ENCODE measurements around the gene PTPRD. TPM values are rescaled to one million over a fixed set of nuclear protein-coding genes. Genes with fewer than 3 reads are reported as not detected.

The PTPRD gene
- total RNA-seq, 1 donor from 2014 or later = 136 TPM

GRCh38 chr9:8382777-8383527, 2229.8 kb downstream of the PTPRD start:
- Histone ChIP-seq H3K9ac (no peak overlapping the region), H3K36me3 (no peaks in the 10 kb centered on the region), H3K4me3 (no peak overlapping the region), H3K4me1 (peaks cover 5% of the 10 kb centered on the region), H3F3A (ENCODE audit: low read depth) (no peaks in the 10 kb centered on the region), H2AFZ (replicated peaks) (no peak overlapping the region), H3K9me3 (ENCODE audit: low read depth) (no peaks in the 10 kb centered on the region), H3K27me3 (no peaks in the 10 kb centered on the region), H3K4me2 (no peak overlapping the region), H4K20me1 (ENCODE audit: low read depth) (no peaks in the 10 kb centered on the region), H3K79me2 (ENCODE audit: low read depth) (no peaks in the 10 kb centered on the region), H3K27ac (no peak overlapping the region)
- no peak overlapping the region for H3K4me3 Mint-ChIP-seq
- H3K27me3 Mint-ChIP-seq (ENCODE audit: insufficient read depth, low read depth) = no peaks in the 10 kb centered on the region
- peaks cover 20% of the 10 kb centered on the region for H3K36me3 Mint-ChIP-seq
- TF ChIP-seq EZH2 (IDR thresholded peaks at IDR 0.05) = no peak
- TF ChIP-seq EZH2phosphoT487 (IDR thresholded peaks at IDR 0.05) = no peak
- no peak for TF ChIP-seq CTCF (IDR thresholded peaks at IDR 0.05)
- DNase-seq (ENCODE audit: low spot score) = no peak
- H3K9me3 Mint-ChIP-seq = no peaks in the 10 kb centered on the region
- H3K4me1 Mint-ChIP-seq = no peaks in the 10 kb centered on the region
- H3K27ac Mint-ChIP-seq = no peak overlapping the region

- Histone ChIP-seq H3F3A (ENCODE audit: low read depth) (no peaks in the 10 kb centered on the region), H2AFZ (replicated peaks) (no peak overlapping the region), H3K27ac (no peak overlapping the region), H3K9ac (no peak overlapping the region), H3K27me3 (no peaks in the 10 kb centered on the region), H3K4me2 (no peak overlapping the region), H3K9me3 (ENCODE audit: low read depth) (no peaks in the 10 kb centered on the region), H3K79me2 (ENCODE audit: low read depth) (no peaks in the 10 kb centered on the region), H3K36me3 (no peaks in the 10 kb centered on the region), H3K4me1 (peaks cover 5% of the 10 kb centered on the region), H4K20me1 (ENCODE audit: low read depth) (no peaks in the 10 kb centered on the region), H3K4me3 (no peak overlapping the region)
- TF ChIP-seq CTCF (IDR thresholded peaks at IDR 0.05) = no peak
- TF ChIP-seq EZH2phosphoT487 (IDR thresholded peaks at IDR 0.05) = no peak
- no peak for TF ChIP-seq EZH2 (IDR thresholded peaks at IDR 0.05)
- DNase-seq (ENCODE audit: low spot score) = peak; percentile 15
- Mint-ChIP-seq H3K4me1 (no peaks in the 10 kb centered on the region), H3K4me3 (no peak overlapping the region), H3K36me3 (peaks cover 16% of the 10 kb centered on the region), H3K27me3 (ENCODE audit: insufficient read depth, low read depth) (no peaks in the 10 kb centered on the region), H3K27ac (no peak overlapping the region), H3K9me3 (no peaks in the 10 kb centered on the region)
Observed at GRCh38 chr9:8382266-8382665, 2230.5 kb downstream of the PTPRD start.

GRCh38 chr9:8381601-8382000, 2231.2 kb downstream of the PTPRD start:
- no peaks in the 10 kb centered on the region for H3K27me3 ChIP-seq
- no peak overlapping the region for H3K4me3 Mint-ChIP-seq
- DNase-seq (ENCODE audit: low spot score) = no peak
- no peaks in the 10 kb centered on the region for H3K9me3 ChIP-seq (ENCODE audit: low read depth)
- no peaks in the 10 kb centered on the region for H3K36me3 ChIP-seq
- no peak overlapping the region for H2AFZ ChIP-seq (replicated peaks)
- H3K9me3 Mint-ChIP-seq = no peaks in the 10 kb centered on the region
- H3K27me3 Mint-ChIP-seq (ENCODE audit: insufficient read depth, low read depth) = no peaks in the 10 kb centered on the region
- H3K4me2 ChIP-seq = no peak overlapping the region
- no peak overlapping the region for H3K4me3 ChIP-seq
- no peaks in the 10 kb centered on the region for H3K4me1 Mint-ChIP-seq
- H3K36me3 Mint-ChIP-seq = peaks cover 14% of the 10 kb centered on the region
- no peak overlapping the region for H3K9ac ChIP-seq
- H3K4me1 ChIP-seq = peaks cover 5% of the 10 kb centered on the region
- H4K20me1 ChIP-seq (ENCODE audit: low read depth) = no peaks in the 10 kb centered on the region
- no peaks in the 10 kb centered on the region for H3F3A ChIP-seq (ENCODE audit: low read depth)
- no peak for TF ChIP-seq CTCF (IDR thresholded peaks at IDR 0.05)
- no peak for TF ChIP-seq EZH2phosphoT487 (IDR thresholded peaks at IDR 0.05)
- no peak for TF ChIP-seq EZH2 (IDR thresholded peaks at IDR 0.05)
- no peak overlapping the region for H3K27ac Mint-ChIP-seq
- no peak overlapping the region for H3K27ac ChIP-seq
- no peaks in the 10 kb centered on the region for H3K79me2 ChIP-seq (ENCODE audit: low read depth)

Measured in neural progenitor cell (in vitro differentiated cells).